ENCODE data around the gene KNG1.

Gene KNG1

GRCh38 chr3:186717039-186717457 is at the start of gene KNG1:
Gene KNG1, plus strand, starts transcription at chr3:186717359. Its CDS starts 184 bp downstream, at chr3:186717543.
- no peak within 1 kb of the TSS for H3K27ac ChIP-seq
- H3K4me3 ChIP-seq: no peak within 1 kb of the TSS
- no peak for DNase-seq (ENCODE audit: low spot score)
- TF ChIP-seq CTCF (IDR thresholded peaks at IDR 0.05): no peak

GRCh38 chr3:186668426-186668825 is 48.7 kb upstream of the KNG1 start:
- no peak for DNase-seq (ENCODE audit: low spot score)
- no peak overlapping the region for H3K27ac ChIP-seq
- no peak for TF ChIP-seq CTCF (IDR thresholded peaks at IDR 0.05)
- no peak overlapping the region for H3K4me3 ChIP-seq

GRCh38 chr3:186669378-186670084 is 47.6 kb upstream of the KNG1 start:
- no peak for DNase-seq (ENCODE audit: low spot score)
- no peak for TF ChIP-seq CTCF (IDR thresholded peaks at IDR 0.05)
- H3K4me3 ChIP-seq: no peak overlapping the region
- H3K27ac ChIP-seq: no peak overlapping the region

GRCh38 chr3:186670155-186670554 is 47.0 kb upstream of the KNG1 start:
- TF ChIP-seq CTCF (IDR thresholded peaks at IDR 0.05): no peak
- DNase-seq (ENCODE audit: low spot score): no peak
- no peak overlapping the region for H3K27ac ChIP-seq
- H3K4me3 ChIP-seq: no peak overlapping the region

- H3K4me3 ChIP-seq: no peak overlapping the region
- no peak for TF ChIP-seq CTCF (IDR thresholded peaks at IDR 0.05)
- H3K27ac ChIP-seq: no peak overlapping the region
- DNase-seq (ENCODE audit: low spot score): no peak
Observed at GRCh38 chr3:186671051-186671450, 46.1 kb upstream of the KNG1 start.

DNA sequence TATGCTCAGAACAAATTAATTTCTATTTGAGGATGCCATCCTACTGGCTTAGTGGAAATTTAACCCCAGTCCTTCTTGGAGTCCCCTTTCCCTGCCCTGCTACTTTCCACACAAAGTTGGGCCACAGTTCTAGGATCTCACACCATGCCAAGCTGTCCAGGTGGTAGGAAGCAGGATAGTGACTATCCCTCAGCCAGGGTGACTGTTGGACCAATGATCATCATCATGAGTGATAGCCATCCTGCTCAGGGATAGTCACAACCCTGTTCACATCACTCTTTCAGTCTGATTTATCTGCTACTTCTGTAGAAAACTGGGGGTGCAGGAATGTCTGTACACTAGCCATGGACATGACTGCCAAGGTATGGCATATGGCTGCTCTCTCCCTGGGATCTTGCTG is 38.6 kb upstream of the KNG1 start:
- H3K27ac ChIP-seq: no peak overlapping the region
- TF ChIP-seq CTCF (IDR thresholded peaks at IDR 0.05): no peak
- DNase-seq (ENCODE audit: low spot score): no peak
- H3K4me3 ChIP-seq: no peak overlapping the region

- TF ChIP-seq CTCF (IDR thresholded peaks at IDR 0.05): no peak
- Histone ChIP-seq H3K4me3 (no peak overlapping the region), H3K27ac (no peak overlapping the region)
- DNase-seq (ENCODE audit: low spot score): no peak
Observed at GRCh38 chr3:186679151-186679550, 38.0 kb upstream of the KNG1 start.
